Measurements from ENCODE around the gene UBE2E1.
"Not testable (repeated sequence)": the region's sequence is repeated elsewhere in the genome, so short reads cannot be mapped to it uniquely, and the experiment has no call there.

The UBE2E1 gene

DNA sequence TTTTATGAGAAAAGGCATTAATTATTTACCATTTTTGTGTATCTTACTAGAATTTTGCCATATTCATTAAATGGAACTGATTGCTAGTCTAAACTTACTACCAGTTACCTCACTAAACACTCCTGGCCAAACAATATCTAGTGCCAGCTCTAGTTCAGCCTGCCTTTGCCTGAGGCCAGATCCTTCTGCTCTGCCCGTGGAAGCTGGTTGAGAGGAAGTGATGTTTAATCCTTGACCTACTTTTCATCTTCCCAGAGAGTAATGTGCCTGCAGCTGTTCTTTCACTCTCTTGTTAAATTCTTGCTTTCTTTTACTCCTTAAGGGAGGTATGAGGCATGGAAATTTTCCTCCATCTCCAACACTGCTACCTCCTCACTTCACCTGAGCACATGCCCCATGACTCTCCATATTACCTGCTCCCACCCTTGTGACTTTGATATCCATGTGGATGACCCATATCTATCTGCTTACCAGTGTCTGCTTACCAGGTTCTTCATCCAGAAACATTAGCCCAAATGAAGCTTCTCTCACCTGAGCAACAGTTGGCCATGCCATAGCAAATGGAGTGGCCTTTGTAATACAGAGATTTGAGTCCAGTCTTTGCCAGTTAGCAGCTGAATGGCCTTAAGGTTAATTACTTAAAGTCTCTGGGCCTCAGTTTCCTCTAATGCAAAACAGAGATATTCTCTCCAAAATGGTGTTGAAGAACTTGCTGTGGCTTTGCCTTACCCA is 53.4 kb downstream of the UBE2E1 start:
- no peak for DNase-seq

DNA sequence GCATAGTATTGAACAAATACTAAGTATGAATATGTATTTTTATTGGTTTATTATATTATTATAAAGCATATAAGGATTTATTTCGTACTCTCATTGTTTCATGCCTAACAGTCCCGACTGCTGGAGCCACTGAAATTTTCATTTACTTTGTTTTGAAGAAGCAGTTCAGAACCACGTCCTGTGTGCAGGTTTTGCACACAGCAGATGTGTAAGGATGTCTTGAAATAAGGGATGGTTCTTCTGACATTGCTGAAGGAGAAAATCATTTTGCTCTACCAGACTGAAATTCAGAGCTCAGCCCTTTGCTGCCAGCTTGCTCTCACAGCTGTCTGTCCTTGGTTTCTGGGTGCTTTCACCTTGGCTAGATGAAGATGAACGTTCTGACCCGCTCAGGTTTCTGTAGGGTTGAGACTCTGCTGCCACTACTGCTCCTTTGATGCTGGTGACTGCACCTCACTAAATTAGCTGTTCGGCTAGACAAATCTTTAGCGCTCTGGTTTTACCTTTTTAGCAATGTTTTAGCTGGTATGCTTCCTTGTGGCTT is 54.2 kb downstream of the UBE2E1 start:
- no peak for DNase-seq

GRCh38 chr3:23861689-23862088 is 55.9 kb downstream of the UBE2E1 start:
- DNase-seq, result no peak

- DNase-seq, result no peak
Observed at GRCh38 chr3:23863060-23863459, 57.3 kb downstream of the UBE2E1 start.

DNA sequence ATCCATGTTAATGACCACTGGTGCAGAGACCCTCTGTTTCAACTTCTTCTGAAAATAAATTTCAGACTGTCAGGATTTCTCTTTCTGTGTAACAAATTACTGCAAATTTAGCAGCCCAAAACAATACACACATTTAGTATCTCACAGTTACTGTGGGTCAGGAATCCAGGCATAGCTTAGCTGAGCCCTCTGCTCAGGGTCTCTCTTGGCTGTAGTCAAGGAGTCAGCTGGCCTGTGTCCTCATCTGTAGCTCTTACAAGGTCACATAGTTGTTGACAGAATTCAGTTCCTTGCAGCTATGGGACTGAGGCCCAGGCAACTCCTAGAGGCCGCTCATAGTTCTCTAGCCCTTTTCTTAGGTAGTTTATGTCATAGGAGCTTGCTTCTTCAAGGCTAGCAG is 59.2 kb downstream of the UBE2E1 start:
- DNase-seq, result no peak

- DNase-seq, result no peak
Observed at GRCh38 chr3:23865595-23866396, 60.0 kb downstream of the UBE2E1 start.

DNA sequence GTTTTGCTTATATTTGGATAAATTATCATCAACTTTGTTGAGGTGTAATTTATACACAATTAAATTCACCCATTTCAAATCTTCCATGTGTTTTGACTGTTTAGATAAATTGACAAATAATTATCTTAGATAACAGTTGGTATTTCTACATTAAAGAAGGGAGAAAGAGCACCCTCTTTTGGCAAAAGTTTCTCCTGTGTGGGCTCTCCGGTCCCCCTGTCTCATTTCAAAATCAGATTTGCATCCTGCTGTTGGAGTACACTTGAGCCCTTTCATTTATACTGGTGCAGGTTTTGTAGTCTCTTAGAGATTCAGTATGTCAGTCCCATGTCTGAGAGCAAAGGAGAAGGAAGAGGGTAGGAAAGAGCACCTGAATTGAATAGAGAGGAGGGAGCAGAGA is 61.6 kb downstream of the UBE2E1 start:
- no peak for DNase-seq

GRCh38 chr3:23867838-23868237 is 62.1 kb downstream of the UBE2E1 start:
- no peak for DNase-seq

GRCh38 chr3:23869977-23870662 is 64.4 kb downstream of the UBE2E1 start:
- no peak for DNase-seq

DNA sequence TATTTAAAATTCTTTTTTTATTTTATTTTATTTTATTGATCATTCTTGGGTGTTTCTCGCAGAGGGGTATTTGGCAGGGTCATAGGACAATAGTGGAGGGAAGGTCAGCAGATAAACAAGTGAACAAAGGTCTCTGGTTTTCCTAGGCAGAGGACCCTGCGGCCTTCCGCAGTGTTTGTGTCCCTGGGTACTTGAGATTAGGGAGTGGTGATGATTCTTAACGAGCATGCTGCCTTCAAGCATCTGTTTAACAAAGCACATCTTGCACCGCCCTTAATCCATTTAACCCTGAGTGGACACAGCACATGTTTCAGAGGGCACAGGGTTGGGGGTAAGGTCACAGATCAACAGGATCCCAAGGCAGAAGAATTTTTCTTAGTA is 64.9 kb downstream of the UBE2E1 start:
- not testable (repeated sequence) for DNase-seq

DNA sequence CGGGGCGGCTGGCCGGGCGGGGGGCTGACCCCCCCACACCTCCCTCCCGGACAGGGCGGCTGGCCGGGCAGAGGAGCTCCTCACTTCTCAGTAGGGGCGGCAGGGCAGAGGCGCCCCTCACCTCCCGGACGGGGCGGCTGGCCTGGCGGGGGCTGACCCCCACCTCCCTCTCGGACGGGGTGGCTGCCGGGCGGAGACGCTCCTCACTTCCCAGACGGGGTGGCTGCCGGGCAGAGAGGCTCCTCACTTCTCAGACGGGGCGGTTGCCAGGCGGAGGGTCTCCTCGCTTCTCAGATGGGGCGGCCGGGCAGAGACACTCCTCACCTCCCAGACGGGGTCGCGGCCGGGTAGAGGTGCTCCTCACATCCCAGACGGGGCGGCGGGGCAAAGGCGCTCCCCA is 65.6 kb downstream of the UBE2E1 start:
- not testable (repeated sequence) for DNase-seq

DNA sequence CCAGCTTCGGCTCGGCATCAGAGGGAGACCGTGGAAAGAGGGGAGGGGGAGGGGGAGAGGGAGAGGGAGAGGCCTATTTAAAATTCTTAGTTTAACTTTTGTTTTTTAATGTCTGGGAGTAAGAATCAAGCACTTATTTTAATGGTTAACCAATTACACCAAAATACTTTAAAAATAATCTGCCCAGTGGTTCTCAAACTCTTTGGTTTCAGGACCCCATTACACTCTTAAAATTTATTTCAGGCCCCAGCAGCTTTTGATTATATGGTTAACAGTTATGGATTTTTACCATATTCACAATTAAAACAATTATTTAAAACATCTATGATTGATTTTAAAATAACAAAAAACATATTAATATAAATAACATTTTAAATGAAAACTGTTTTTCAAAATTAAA is 66.6 kb downstream of the UBE2E1 start:
- no peak for DNase-seq

GRCh38 chr3:23873941-23874340 is 68.2 kb downstream of the UBE2E1 start:
- no peak for DNase-seq

GRCh38 chr3:23874359-23875112 is 68.8 kb downstream of the UBE2E1 start:
- no peak for DNase-seq

DNA sequence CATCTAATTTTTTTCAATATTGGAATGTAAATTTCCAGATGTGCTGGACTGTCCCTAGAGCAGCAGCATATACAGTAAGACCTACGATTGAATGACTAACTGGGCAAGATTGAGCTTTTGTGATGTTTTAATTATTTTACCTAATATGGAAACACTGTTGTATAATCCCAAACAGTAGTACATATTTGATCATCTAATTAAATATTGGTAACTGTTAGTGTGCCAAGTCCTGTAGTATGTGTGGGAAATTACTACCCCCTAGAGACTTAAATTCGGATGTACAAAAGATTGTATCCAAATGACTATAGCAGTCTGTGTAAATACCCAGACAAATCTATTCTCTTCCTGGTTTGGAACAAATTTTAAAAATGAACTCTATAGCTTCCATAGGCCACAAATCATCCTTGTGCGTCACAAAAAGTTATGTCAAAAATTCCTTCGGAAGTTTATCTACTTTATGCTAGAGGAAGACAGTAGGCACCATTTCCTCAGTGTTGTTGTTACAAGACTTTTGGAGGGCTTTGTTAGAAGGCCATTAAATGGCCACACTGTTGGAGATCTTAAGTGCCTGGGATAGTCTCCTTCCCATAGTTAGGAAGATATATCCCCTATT is 69.5 kb downstream of the UBE2E1 start:
- DNase-seq, result no peak

DNA sequence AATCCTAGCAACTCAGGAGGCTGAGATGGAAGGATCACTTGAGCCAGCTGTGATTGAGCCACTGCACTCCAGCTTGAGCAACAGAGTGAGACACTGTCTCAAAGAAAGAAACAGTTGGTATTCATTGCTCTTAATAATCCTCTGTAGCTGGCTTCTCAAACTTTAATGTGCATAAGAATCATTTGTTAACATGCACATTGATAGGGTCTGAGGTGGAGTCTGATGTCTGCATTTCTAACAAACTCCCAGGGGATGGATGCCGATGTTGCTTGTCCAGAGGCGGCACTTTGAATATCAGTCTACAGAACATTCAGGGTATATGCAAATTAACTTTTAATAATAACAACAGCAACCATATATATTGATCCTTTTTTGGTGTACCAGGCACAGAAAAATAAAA is 71.2 kb downstream of the UBE2E1 start:
- DNase-seq, result no peak

GRCh38 chr3:23877329-23877980 is 71.7 kb downstream of the UBE2E1 start:
- peak; percentile 88 for DNase-seq

- no peak for DNase-seq
Observed at GRCh38 chr3:23879485-23879884, 73.7 kb downstream of the UBE2E1 start.

GRCh38 chr3:23880703-23881339 is 75.1 kb downstream of the UBE2E1 start:
- no peak for DNase-seq

DNA sequence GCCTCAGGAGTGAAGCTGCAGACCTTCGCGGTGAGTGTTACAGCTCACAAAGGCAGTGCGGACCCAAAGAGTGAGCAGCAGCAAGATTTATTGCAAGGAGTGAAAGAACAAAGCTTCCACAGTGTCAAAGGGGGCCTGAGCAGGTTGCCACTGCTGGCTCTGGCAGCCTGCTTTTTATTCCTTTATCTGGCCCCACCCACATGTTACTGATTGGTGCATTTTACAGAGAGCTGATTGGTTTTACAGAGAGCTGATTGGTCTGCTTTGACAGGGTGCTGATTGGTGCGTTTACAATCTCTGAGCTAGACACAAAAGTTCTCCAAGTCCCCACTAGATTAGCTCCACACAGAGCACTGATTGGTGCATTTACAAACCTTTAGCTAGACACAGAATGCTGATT is 76.2 kb downstream of the UBE2E1 start:
- not testable (repeated sequence) for DNase-seq

DNA sequence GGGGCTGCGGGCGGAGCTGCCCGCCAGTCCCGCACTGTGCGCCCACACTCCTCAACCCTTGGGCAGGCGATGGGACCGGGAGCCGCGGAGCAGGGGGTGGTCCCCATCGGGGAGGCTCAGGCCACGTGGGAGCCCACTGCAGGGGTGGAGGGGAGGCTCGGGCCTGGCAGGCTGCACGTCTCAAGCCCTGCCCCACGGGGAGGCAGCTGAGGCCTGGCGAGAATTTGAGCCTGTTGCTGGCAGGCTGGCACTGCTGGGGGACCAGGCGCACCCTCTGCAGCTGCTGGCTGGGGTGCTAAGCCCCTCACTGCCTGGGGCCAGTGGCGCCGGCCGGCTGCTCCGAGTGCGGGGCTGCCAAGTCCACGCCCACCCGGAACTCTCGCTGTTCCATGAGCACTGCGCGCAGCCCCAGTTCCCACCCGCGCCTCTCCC is 76.7 kb downstream of the UBE2E1 start:
- DNase-seq, result no peak

Data from GF-D8 (cell line).